Choroid plexus epithelial cell (primary cell): ENCODE measurements around the gene ASB3.
"Not testable (repeated sequence)": the region's sequence is repeated elsewhere in the genome, so short reads cannot be mapped to it uniquely, and the experiment has no call there.

Source experiments
- DNase-seq: peaks from one replicate; pipeline ENCODE4 v3.0.0-alpha.2; 2010; ENCODE audit warnings: low read depth
- H3K4me3 ChIP-seq: 2 replicates; pipeline ENCODE4 v1.5.1; 2011; ENCODE audit warnings: low read depth, mild to moderate bottlenecking, control low read depth, low read length, moderate library complexity
- CTCF ChIP-seq: conservative IDR thresholded peaks from 2 replicates; pipeline ENCODE4 v1.5.1; 2011; ENCODE audit warnings: low read depth, mild to moderate bottlenecking, control low read depth, inconsistent platforms, low read length, moderate library complexity

ASB3 gene

GRCh38 chr2:53739032-53739431 is 47.7 kb downstream of the ASB3 start:
- peak; percentile 51 for DNase-seq
- TF ChIP-seq CTCF = no peak

DNA sequence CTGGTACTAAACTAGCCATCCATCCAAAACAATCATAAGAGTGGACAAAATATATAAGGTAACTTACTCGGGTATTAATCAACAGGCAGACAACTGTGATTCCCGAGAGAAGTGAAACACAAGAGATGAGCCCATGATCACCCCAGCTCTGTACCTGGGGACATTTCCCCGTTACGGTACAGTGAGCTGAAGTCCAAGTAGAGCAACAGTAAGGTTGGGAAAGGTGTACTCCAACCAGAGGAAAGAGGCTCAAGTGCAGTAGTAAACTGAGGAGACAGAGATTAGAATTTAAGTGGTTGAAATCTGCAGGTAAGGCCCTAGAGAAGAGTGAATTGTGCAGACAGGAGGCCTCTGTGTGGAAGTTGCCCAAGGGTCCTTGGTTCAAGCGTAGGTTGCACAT is 49.7 kb downstream of the ASB3 start:
- no peak for TF ChIP-seq CTCF
- no peak overlapping the region for H3K4me3 ChIP-seq

More at GRCh38 chr2:53739032-53739431, 47.7 kb downstream of the ASB3 start:
- H3K4me3 ChIP-seq = no peak overlapping the region

GRCh38 chr2:53729143-53729762 is 57.5 kb downstream of the ASB3 start:
- no peak overlapping the region for H3K4me3 ChIP-seq
- no peak for DNase-seq
- TF ChIP-seq CTCF = no peak

More for the DNA sequence above, 49.7 kb downstream of the ASB3 start:
- no peak for DNase-seq

DNA sequence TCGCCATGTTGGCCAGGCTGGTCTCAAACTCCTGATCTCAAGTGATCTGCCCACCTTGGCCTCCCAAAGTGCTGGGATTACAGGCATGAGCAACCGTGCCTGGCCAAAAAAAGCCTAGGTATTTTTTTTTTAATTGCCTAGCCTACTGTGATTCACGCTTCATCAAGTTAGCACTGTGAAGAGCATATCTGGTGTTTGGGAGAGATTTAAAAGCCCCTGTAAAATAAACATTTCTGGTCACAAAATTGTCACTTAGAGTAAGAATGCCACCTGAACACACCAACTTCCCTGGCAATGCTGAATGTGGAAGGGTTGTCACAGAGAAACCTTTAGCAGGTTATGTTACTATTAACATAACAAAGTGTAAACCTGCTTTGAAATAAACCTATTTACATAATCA is 58.8 kb downstream of the ASB3 start:
- TF ChIP-seq CTCF = no peak

DNA sequence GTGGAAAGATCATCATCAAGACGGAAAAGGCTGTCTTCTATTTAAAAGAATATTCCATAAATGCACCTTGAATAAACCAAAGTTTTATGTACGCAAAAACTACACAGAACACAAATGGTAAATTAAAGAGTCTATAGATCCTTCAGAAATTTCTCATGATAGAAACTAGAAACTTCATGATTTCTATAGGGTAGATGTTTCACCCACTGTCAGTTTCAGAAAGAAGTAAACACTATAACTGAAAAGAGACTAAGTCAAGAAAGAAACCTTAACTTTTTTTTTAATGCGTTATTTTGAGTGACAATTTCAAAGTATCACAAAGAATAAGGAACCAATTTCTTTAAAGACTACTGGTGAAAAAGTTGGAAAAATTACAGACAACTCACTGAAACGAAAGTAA is 61.1 kb downstream of the ASB3 start:
- no peak overlapping the region for H3K4me3 ChIP-seq
- no peak for DNase-seq
- no peak for TF ChIP-seq CTCF

More for the DNA sequence above, 58.8 kb downstream of the ASB3 start:
- no peak for DNase-seq
- no peak overlapping the region for H3K4me3 ChIP-seq

- no peak overlapping the region for H3K4me3 ChIP-seq
- TF ChIP-seq CTCF = no peak
- DNase-seq = peak; percentile 71
Observed at GRCh38 chr2:53724536-53724935, 62.2 kb downstream of the ASB3 start.

- DNase-seq, H3K4me3 ChIP-seq: not testable (repeated sequence)
Observed at GRCh38 chr2:53720944-53721343, 65.8 kb downstream of the ASB3 start.
